Fibroblast of peridontal ligament (primary cell): ENCODE measurements around the gene JAK3.

ENCODE experiments used
- DNase-seq: peaks from one replicate; pipeline ENCODE4 v3.0.0-alpha.2; 2010; ENCODE audit errors: extremely low read depth

The JAK3 gene

GRCh38 chr19:17840019-17840418 is 7.8 kb downstream of the JAK3 start:
- DNase-seq: no peak

GRCh38 chr19:17837972-17838371 is 9.8 kb downstream of the JAK3 start:
- no peak for DNase-seq

- DNase-seq: no peak
Observed at GRCh38 chr19:17836530-17836929, 11.3 kb downstream of the JAK3 start.

GRCh38 chr19:17835182-17836006 is 12.4 kb downstream of the JAK3 start:
- no peak for DNase-seq

GRCh38 chr19:17834350-17835181 is 13.2 kb downstream of the JAK3 start:
- DNase-seq: no peak

- no peak for DNase-seq
Observed at GRCh38 chr19:17832443-17833208, 15.2 kb downstream of the JAK3 start.

GRCh38 chr19:17831419-17831888 is 16.3 kb downstream of the JAK3 start:
- no peak for DNase-seq

GRCh38 chr19:17830567-17831418 is 17.0 kb downstream of the JAK3 start:
- DNase-seq: no peak

GRCh38 chr19:17829855-17830566 is 17.8 kb downstream of the JAK3 start:
- DNase-seq: no peak

GRCh38 chr19:17826508-17827056 is 21.2 kb downstream of the JAK3 start:
- DNase-seq: no peak

- DNase-seq: no peak
Observed at GRCh38 chr19:17824339-17824738, 23.4 kb downstream of the JAK3 start.

- DNase-seq: no peak
Observed at GRCh38 chr19:17821190-17821589, 26.6 kb downstream of the JAK3 start, which contains the start of gene INSL3. INSL3 (minus strand) TSS chr19:17821519; CDS start chr19:17821506, 13 bp downstream.

GRCh38 chr19:17817668-17818363 is 30.0 kb downstream of the JAK3 start:
- DNase-seq: no peak

GRCh38 chr19:17812099-17812498 is 35.7 kb downstream of the JAK3 start:
- no peak for DNase-seq

- no peak for DNase-seq
Observed at GRCh38 chr19:17811681-17812080, 36.1 kb downstream of the JAK3 start.

GRCh38 chr19:17811103-17811502 is 36.7 kb downstream of the JAK3 start:
- no peak for DNase-seq

GRCh38 chr19:17807731-17808316 is 40.0 kb downstream of the JAK3 start:
- DNase-seq: no peak

GRCh38 chr19:17806945-17807344 is 40.8 kb downstream of the JAK3 start:
- no peak for DNase-seq

- DNase-seq: no peak
Observed at GRCh38 chr19:17805427-17805826, 42.4 kb downstream of the JAK3 start.
